A549 (cell line): Measurements from ENCODE around the gene MRPL58. TPM values are rescaled to one million over a fixed set of nuclear protein-coding genes. Genes with fewer than 3 reads are reported as not detected.

Source experiments
- ATAC-seq, 2 experiments: fragments of 200-7000 bp in 1 of 2; fragments of >200 bp in 1 of 2; cut with Nextera tagmentation in 1 of 2; cut with Tn5 transposase in 1 of 2; 3 replicates each; pipeline versions ENCODE4 v1.8.0 to v1.9.1; 2018 to 2020; ENCODE audit warnings: mild to moderate bottlenecking in 1 of 2, moderate library complexity in 1 of 2
- CTCF ChIA-PET: fragments of 300-600 bp; sonication (Branson Sonifier 250); formaldehyde crosslinking; extraction: SDS; loops from one replicate; lab custom pipeline; 2021; ENCODE audit warnings: antibody characterized with exemption, inconsistent platforms; lab: Yijun Ruan, JAX
- POLR2A ChIA-PET: fragments of 350-600 bp; formaldehyde crosslinking; extraction: SDS; loops from one replicate; lab custom pipeline; 2021; ENCODE audit warnings: antibody characterized with exemption, inconsistent platforms; lab: Yijun Ruan, JAX
- DNase-seq, 2 experiments: peaks; one replicate each; pipeline versions ENCODE4 v3.0.0 to v3.0.0-alpha.2; 2011 to 2016; ENCODE audit warnings: low read depth in 1 of 2, low spot score in 1 of 2
- FAIRE-seq: peaks from 2 replicates; lab custom pipeline; 2011; peaks lifted over from hg19 to GRCh38; lab: Jason Lieb, UNC
- H3K27ac ChIP-seq, 2 experiments: fragments of >200 bp; sonication (Bioruptor Twin); formaldehyde crosslinking; 3 replicates each; pipeline ENCODE4 v1.5.1; 2016 to 2017
- H3K4me1 ChIP-seq: fragments of >200 bp; sonication (Bioruptor Twin); formaldehyde crosslinking; 3 replicates; pipeline ENCODE4 v1.6.1; 2016
- H3K4me2 ChIP-seq: fragments of >200 bp; sonication (Bioruptor Twin); formaldehyde crosslinking; 3 replicates; pipeline ENCODE4 v1.6.1; 2016
- H3K4me3 ChIP-seq: fragments of >200 bp; sonication (Bioruptor Twin); formaldehyde crosslinking; 3 replicates; pipeline ENCODE4 v1.5.1; 2016
- H3K9me3 ChIP-seq: fragments of >200 bp; sonication (Bioruptor Twin); formaldehyde crosslinking; 3 replicates; pipeline ENCODE4 v1.6.1; 2016
- BCL3 ChIP-seq: fragments of >200 bp; sonication (Bioruptor Twin); formaldehyde crosslinking; IDR thresholded peaks from 3 replicates; pipeline ENCODE4 v1.6.1; 2016
- BHLHE40 ChIP-seq: IDR thresholded peaks from 2 replicates; pipeline ENCODE4 v1.6.1; 2012; ENCODE audit warnings: low read depth, low read length, inconsistent platforms
- CHD2 ChIP-seq: fragments of 150-350 bp; IDR thresholded peaks from 2 replicates; pipeline ENCODE4 v1.6.1; 2014; ENCODE audit warnings: low read length; ENCODE audit not compliant: partially characterized antibody
- E2F6 ChIP-seq: IDR thresholded peaks from 2 replicates; pipeline ENCODE4 v1.6.1; 2012; ENCODE audit warnings: low read depth, borderline replicate concordance
- EHF ChIP-seq: fragments of 250-450 bp; sonication (Bioruptor Pico); IDR thresholded peaks from 2 replicates; pipeline ENCODE4 v1.5.0; 2020; ENCODE audit warnings: mild to moderate bottlenecking
- EP300 ChIP-seq, 2 experiments: fragments of >200 bp; sonication (Bioruptor Twin); formaldehyde crosslinking; IDR thresholded peaks; 2 replicates in 1 of 2; 3 replicates in 1 of 2; pipeline ENCODE4 v1.6.1; 2016 to 2017
- FOSB ChIP-seq: fragments of 250-450 bp; sonication (Bioruptor Pico); IDR thresholded peaks from 2 replicates; pipeline ENCODE4 v1.5.0; 2020; ENCODE audit warnings: mild to moderate bottlenecking, moderate library complexity
- FOXS1 ChIP-seq: fragments of 250-450 bp; sonication (Bioruptor Pico); IDR thresholded peaks from 2 replicates; pipeline ENCODE4 v1.5.0; 2020; ENCODE audit warnings: mild to moderate bottlenecking, moderate library complexity
- HEYL ChIP-seq: fragments of 250-450 bp; sonication (Bioruptor Pico); IDR thresholded peaks from 2 replicates; pipeline ENCODE4 v1.8.0; 2021; ENCODE audit warnings: mild to moderate bottlenecking, moderate library complexity
- HOXB13 ChIP-seq: fragments of 250-450 bp; sonication (Bioruptor Pico); IDR thresholded peaks from 2 replicates; pipeline ENCODE4 v1.5.0; 2020; ENCODE audit warnings: low read depth, mild to moderate bottlenecking, moderate library complexity
- HOXB5 ChIP-seq: fragments of 250-450 bp; sonication (Bioruptor Pico); IDR thresholded peaks from 2 replicates; pipeline ENCODE4 v1.5.0; 2020; ENCODE audit warnings: mild to moderate bottlenecking, moderate library complexity
- JUN ChIP-seq, 2 experiments: fragments of >200 bp; sonication (Bioruptor Twin); formaldehyde crosslinking; IDR thresholded peaks; 2 replicates in 1 of 2; 3 replicates in 1 of 2; pipeline ENCODE4 v1.6.1; 2016 to 2017
- JUNB ChIP-seq: fragments of >200 bp; sonication (Bioruptor Twin); formaldehyde crosslinking; IDR thresholded peaks from 2 replicates; pipeline ENCODE4 v1.6.1; 2016
- MAFK ChIP-seq: fragments of 450-650 bp; IDR thresholded peaks from 2 replicates; pipeline ENCODE4 v1.6.1; 2014; ENCODE audit not compliant: partially characterized antibody
- MAZ ChIP-seq: fragments of 150-350 bp; IDR thresholded peaks from 2 replicates; pipeline ENCODE4 v1.6.1; 2014; ENCODE audit warnings: antibody characterized with exemption, low read depth, low read length, borderline replicate concordance
- MYC ChIP-seq: IDR thresholded peaks from 2 replicates; pipeline ENCODE4 v1.6.1; 2012; ENCODE audit warnings: mild to moderate bottlenecking, inconsistent platforms, low read length, improper control_type of control experiment, borderline replicate concordance
- PBX3 ChIP-seq: IDR thresholded peaks from 2 replicates; pipeline ENCODE4 v1.6.1; 2012
- PHF8 ChIP-seq: fragments of 200-600 bp; sonication (generic); IDR thresholded peaks from 2 replicates; pipeline ENCODE4 v1.6.1; 2016; ENCODE audit warnings: low read depth, mild to moderate bottlenecking, antibody characterized with exemption, moderate library complexity, borderline replicate concordance
- POLR2A ChIP-seq: IDR thresholded peaks from 2 replicates; pipeline ENCODE4 v1.6.1; 2012; ENCODE audit warnings: mild to moderate bottlenecking, low read length
- RAD21 ChIP-seq, 2 experiments: fragments of >200 bp in 1 of 2; sonication (Bioruptor Twin) in 1 of 2; formaldehyde crosslinking in 1 of 2; IDR thresholded peaks in 1 of 2; conservative IDR thresholded peaks in 1 of 2; 2 replicates in 1 of 2; 3 replicates in 1 of 2; pipeline ENCODE4 v1.6.1; 2012 to 2018; ENCODE audit warnings: inconsistent platforms in 1 of 2
- RCOR1 ChIP-seq: fragments of 150-350 bp; IDR thresholded peaks from 2 replicates; pipeline ENCODE4 v1.6.1; 2014; ENCODE audit warnings: antibody characterized with exemption, low read length, low read depth
- RFX5 ChIP-seq: fragments of 450-650 bp; IDR thresholded peaks from 2 replicates; pipeline ENCODE4 v1.7.1; 2014; ENCODE audit warnings: antibody characterized with exemption, mild to moderate bottlenecking, moderate library complexity
- RNF2 ChIP-seq: fragments of 200-600 bp; sonication (generic); IDR thresholded peaks from 2 replicates; pipeline ENCODE4 v1.6.1; 2016; ENCODE audit warnings: low read depth, mild to moderate bottlenecking, antibody characterized with exemption, moderate library complexity, borderline replicate concordance
- TFCP2L1 ChIP-seq: fragments of 250-450 bp; sonication (Bioruptor Pico); IDR thresholded peaks from 2 replicates; pipeline ENCODE4 v1.5.0; 2021; ENCODE audit warnings: mild to moderate bottlenecking
- WGBS: methylation state at CpG from one replicate; pipeline ENCODE4 v1.1.6; 2017; ENCODE audit errors: missing lambda C conversion rate; 5-methylcytosine and 5-hydroxymethylcytosine counted together
- polyA plus RNA-seq, 4 experiments: library from polyadenylated mRNA; depleted of rRNA in 3 of 4; stranded (reverse); fragments of >200 nt; fragmentation: RNase III in 1 of 4; extraction: RNeasy Plus Mini Kit Qiagen cat#74134 plus additional on column Dnase treatment in 1 of 4; gene quantifications; 2 replicates in 3 of 4; 3 replicates in 1 of 4; pipeline ENCODE4 v1.2.3, GENCODE V29; 2011 to 2017
- TF ChIP-seq, protein P1 (sequence below): fragments of 150-350 bp; IDR thresholded peaks from 2 replicates; pipeline ENCODE4 v1.6.1; 2014; ENCODE audit warnings: low read depth, mild to moderate bottlenecking, low read length
- TF ChIP-seq, protein P2 (sequence below): fragments of >200 bp; sonication (Bioruptor Twin); formaldehyde crosslinking; IDR thresholded peaks from 2 replicates; pipeline ENCODE4 v1.6.1; 2016
- TF ChIP-seq, protein P3 (sequence below): fragments of 450-650 bp; IDR thresholded peaks from 2 replicates; pipeline ENCODE4 v1.6.1; 2014; ENCODE audit warnings: antibody characterized with exemption

MRPL58 gene
- polyA plus RNA-seq, 2 of the 4 experiments (the other 2 are of a cell fraction), result 89.4 to 127 TPM

DNA sequence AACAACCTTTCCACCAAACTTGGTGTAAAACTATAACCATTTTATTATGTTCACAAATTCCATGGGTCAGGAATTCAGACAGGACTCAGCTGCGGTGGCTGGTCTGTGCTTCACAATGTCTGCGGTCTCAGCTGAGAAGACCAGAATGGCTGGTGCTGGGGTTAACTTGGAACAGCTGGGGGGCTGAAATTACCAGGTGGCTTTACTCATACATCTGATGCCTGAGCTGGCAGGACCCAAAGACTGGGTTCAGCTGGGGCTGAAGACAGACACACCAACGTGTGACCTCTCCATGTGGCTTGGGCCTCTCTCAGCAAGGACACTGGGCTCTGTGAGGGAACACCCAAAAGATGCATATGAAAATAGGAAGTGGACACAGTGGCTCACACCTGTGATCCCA lies 34.2 kb upstream of the MRPL58 start (continued):
- TF ChIP-seq RFX5, result no peak

GRCh38 chr17:74979408-74980146 lies 32.9 kb upstream of the MRPL58 start:
- H3K9me3 ChIP-seq, result no peaks in the 10 kb centered on the region
- 72% methylated on average over 17 of the region's 17 CpGs for WGBS
- TF ChIP-seq TFCP2L1 (CRISPR knock-in tag), result no peak
- TF ChIP-seq JUNB, result no peak
- no peak for TF ChIP-seq EHF (CRISPR knock-in tag)
- no peak for TF ChIP-seq BHLHE40
- no peak for TF ChIP-seq BCL3
- no peak for TF ChIP-seq HOXB13
- TF ChIP-seq MAZ, result no peak
- no peak for TF ChIP-seq MAFK
- no peak for TF ChIP-seq PHF8
- no peak for TF ChIP-seq FOXS1
- TF ChIP-seq PBX3, result no peak
- TF ChIP-seq, protein P1, sequence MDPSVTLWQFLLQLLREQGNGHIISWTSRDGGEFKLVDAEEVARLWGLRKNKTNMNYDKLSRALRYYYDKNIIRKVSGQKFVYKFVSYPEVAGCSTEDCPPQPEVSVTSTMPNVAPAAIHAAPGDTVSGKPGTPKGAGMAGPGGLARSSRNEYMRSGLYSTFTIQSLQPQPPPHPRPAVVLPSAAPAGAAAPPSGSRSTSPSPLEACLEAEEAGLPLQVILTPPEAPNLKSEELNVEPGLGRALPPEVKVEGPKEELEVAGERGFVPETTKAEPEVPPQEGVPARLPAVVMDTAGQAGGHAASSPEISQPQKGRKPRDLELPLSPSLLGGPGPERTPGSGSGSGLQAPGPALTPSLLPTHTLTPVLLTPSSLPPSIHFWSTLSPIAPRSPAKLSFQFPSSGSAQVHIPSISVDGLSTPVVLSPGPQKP, result no peak
- TF ChIP-seq HOXB5 (CRISPR knock-in tag), result no peak
- no peak for TF ChIP-seq RCOR1
- no peak for TF ChIP-seq HEYL (CRISPR knock-in tag)
- TF ChIP-seq E2F6, result no peak
- no peak for TF ChIP-seq RAD21 (conservative IDR thresholded peaks at IDR 0.05 in 1 of 2, IDR thresholded peaks at IDR 0.05 in 1 of 2)
- TF ChIP-seq, all 56 proteins: peak for 0
- ChIA-PET POLR2A (no interaction called here), CTCF (interaction anchor here (0.6 to 20.1 kb wide), 5 partner anchors 9 to 190 kb away, joined by 3 to 404 read pairs (median 10); partner anchors contain the start of genes CDR2L, MRPL58 and OTOP2)
- ATAC-seq, result no peak
- Histone ChIP-seq H3K27ac (no peak overlapping the region), H3K4me3 (no peak overlapping the region), H3K4me2 (no peak overlapping the region), H3K4me1 (peaks cover 18% of the 10 kb centered on the region)
- DNase-seq, result no peak
- no peak for FAIRE-seq

DNA sequence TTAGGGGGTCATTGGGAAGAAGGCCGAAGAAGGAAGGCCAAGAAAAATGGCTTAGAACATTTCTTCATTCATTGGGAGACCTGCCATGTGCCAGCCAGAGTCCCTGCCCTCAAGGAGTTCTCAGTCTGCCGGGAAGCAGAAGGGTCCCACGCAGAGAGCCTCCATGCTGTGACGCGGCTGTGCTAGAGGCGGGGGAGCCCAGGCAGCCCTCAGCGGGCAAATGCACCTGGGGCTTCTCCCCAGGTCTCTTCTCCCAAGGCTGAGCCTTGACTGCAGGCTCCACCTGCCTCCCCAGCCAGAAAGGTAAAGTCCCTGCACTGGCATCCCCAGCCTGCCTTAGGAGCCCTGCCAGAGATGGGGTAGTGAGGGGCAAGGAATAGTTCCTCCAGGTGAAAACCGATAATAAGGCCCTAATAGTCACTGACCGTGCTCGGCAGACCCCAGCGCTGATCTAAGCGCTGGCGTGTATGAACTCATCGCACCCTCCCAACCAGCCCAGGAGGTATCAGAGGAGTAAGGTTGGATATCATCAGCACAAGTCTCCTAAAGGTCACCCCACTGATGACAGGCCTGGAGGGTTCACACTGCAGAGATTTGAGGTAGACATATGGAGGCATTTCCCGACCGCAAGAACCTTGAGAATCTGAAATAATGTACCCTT lies 31.0 kb upstream of the MRPL58 start:
- peaks cover 18% of the 10 kb centered on the region for H3K4me1 ChIP-seq
- DNase-seq, result no peak
- POLR2A ChIA-PET, result interaction anchor here (2.8 kb wide), 1 partner anchor 31 kb away, joined by 17 read pairs; the partner anchor contains the start of gene MRPL58
- H3K4me3 ChIP-seq, result peak overlapping the region; percentile 69
- 86% methylated on average over 16 of the region's 16 CpGs for WGBS
- CTCF ChIA-PET, result interaction anchor here (1.4 to 13.3 kb wide), 2 partner anchors 22 to 132 kb away, joined by 3 to 280 read pairs; no protein-coding TSS in a partner anchor
- no peak for FAIRE-seq
- H3K27ac ChIP-seq, result peak overlapping the region; percentile 92 to 94
- H3K9me3 ChIP-seq, result no peaks in the 10 kb centered on the region
- H3K4me2 ChIP-seq, result peak overlapping the region; percentile 92
- no peak; a peak in 1 of 6 replicates for ATAC-seq
- TF ChIP-seq FOXS1, result no peak
- TF ChIP-seq CHD2, result no peak
- TF ChIP-seq, protein P1, result no peak
- no peak for TF ChIP-seq RCOR1
- no peak for TF ChIP-seq PHF8
- no peak for TF ChIP-seq MYC
- TF ChIP-seq JUN (IDR thresholded peaks at IDR 0.05), result no peak
- no peak for TF ChIP-seq HEYL (CRISPR knock-in tag)
- TF ChIP-seq POLR2A, result no peak
- TF ChIP-seq, protein P2, sequence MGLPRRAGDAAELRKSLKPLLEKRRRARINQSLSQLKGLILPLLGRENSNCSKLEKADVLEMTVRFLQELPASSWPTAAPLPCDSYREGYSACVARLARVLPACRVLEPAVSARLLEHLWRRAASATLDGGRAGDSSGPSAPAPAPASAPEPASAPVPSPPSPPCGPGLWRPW, result no peak
- no peak; the same call in 1 of the 2 replicates for TF ChIP-seq FOSB (CRISPR knock-in tag)
- TF ChIP-seq, protein P3, sequence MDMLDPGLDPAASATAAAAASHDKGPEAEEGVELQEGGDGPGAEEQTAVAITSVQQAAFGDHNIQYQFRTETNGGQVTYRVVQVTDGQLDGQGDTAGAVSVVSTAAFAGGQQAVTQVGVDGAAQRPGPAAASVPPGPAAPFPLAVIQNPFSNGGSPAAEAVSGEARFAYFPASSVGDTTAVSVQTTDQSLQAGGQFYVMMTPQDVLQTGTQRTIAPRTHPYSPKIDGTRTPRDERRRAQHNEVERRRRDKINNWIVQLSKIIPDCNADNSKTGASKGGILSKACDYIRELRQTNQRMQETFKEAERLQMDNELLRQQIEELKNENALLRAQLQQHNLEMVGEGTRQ, result no peak
- no peak for TF ChIP-seq RNF2
- TF ChIP-seq EP300 (IDR thresholded peaks at IDR 0.05), result no peak
- TF ChIP-seq JUNB, result no peak
- TF ChIP-seq EHF (CRISPR knock-in tag), result no peak
